ENCODE measurements around the gene BFSP2.
A peak's percentile ranks its signal among the peaks of the same experiment; 100 is the strongest.

The BFSP2 gene

GRCh38 chr3:133439563-133439962 lies 39.7 kb downstream of the BFSP2 start:
- no peak overlapping the region for H3K4me2 ChIP-seq (ENCODE audit: low read length)
- no peak overlapping the region for H3K4me3 ChIP-seq (ENCODE audit: low read length)
- H3K4me1 ChIP-seq (ENCODE audit: control insufficient read depth, low read length): peaks cover 26% of the 10 kb centered on the region
- H4K20me1 ChIP-seq (ENCODE audit: control insufficient read depth, insufficient read depth, low read depth, low read length): no peaks in the 10 kb centered on the region
- H3K27me3 ChIP-seq (ENCODE audit: control insufficient read depth, low read length): no peaks in the 10 kb centered on the region
- no peaks in the 10 kb centered on the region for H3K9me2 ChIP-seq (replicated peaks; ENCODE audit: control insufficient read depth, low read length)
- H3K79me2 ChIP-seq (ENCODE audit: control insufficient read depth, low read length): no peaks in the 10 kb centered on the region
- H3K9me3 ChIP-seq (ENCODE audit: control insufficient read depth, insufficient read depth, low read length): peaks cover 9% of the 10 kb centered on the region; the same call in 1 of the 2 replicates
- TF ChIP-seq, protein P1, sequence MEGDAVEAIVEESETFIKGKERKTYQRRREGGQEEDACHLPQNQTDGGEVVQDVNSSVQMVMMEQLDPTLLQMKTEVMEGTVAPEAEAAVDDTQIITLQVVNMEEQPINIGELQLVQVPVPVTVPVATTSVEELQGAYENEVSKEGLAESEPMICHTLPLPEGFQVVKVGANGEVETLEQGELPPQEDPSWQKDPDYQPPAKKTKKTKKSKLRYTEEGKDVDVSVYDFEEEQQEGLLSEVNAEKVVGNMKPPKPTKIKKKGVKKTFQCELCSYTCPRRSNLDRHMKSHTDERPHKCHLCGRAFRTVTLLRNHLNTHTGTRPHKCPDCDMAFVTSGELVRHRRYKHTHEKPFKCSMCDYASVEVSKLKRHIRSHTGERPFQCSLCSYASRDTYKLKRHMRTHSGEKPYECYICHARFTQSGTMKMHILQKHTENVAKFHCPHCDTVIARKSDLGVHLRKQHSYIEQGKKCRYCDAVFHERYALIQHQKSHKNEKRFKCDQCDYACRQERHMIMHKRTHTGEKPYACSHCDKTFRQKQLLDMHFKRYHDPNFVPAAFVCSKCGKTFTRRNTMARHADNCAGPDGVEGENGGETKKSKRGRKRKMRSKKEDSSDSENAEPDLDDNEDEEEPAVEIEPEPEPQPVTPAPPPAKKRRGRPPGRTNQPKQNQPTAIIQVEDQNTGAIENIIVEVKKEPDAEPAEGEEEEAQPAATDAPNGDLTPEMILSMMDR (IDR thresholded peaks at IDR 0.05; ENCODE audit: low read depth, low read length, poor library complexity, severe bottlenecking): no peak
- no peak for TF ChIP-seq EZH2phosphoT487 (IDR thresholded peaks at IDR 0.05; ENCODE audit: borderline replicate concordance, low read length)
- no peak overlapping the region for H3K27ac ChIP-seq (ENCODE audit: low read depth, low read length)
- H3F3A ChIP-seq (ENCODE audit: control insufficient read depth, insufficient read depth): no peaks in the 10 kb centered on the region
- peaks cover 8% of the 10 kb centered on the region for H3K36me3 ChIP-seq (ENCODE audit: control insufficient read depth, low read length)

GRCh38 chr3:133440652-133441051 lies 40.8 kb downstream of the BFSP2 start:
- no peaks in the 10 kb centered on the region for H4K20me1 ChIP-seq (ENCODE audit: control insufficient read depth, insufficient read depth, low read depth, low read length)
- no peaks in the 10 kb centered on the region for H3F3A ChIP-seq (ENCODE audit: control insufficient read depth, insufficient read depth)
- no peaks in the 10 kb centered on the region for H3K27me3 ChIP-seq (ENCODE audit: control insufficient read depth, low read length)
- TF ChIP-seq EZH2phosphoT487 (IDR thresholded peaks at IDR 0.05; ENCODE audit: borderline replicate concordance, low read length): no peak
- TF ChIP-seq, protein P1 (IDR thresholded peaks at IDR 0.05; ENCODE audit: low read depth, low read length, poor library complexity, severe bottlenecking): no peak
- H3K79me2 ChIP-seq (ENCODE audit: control insufficient read depth, low read length): no peaks in the 10 kb centered on the region
- peaks cover 9% of the 10 kb centered on the region; the same call in 1 of the 2 replicates for H3K9me3 ChIP-seq (ENCODE audit: control insufficient read depth, insufficient read depth, low read length)
- no peak overlapping the region for H3K4me2 ChIP-seq (ENCODE audit: low read length)
- no peak overlapping the region for H3K27ac ChIP-seq (ENCODE audit: low read depth, low read length)
- peaks cover 10% of the 10 kb centered on the region for H3K36me3 ChIP-seq (ENCODE audit: control insufficient read depth, low read length)
- no peak overlapping the region for H3K4me3 ChIP-seq (ENCODE audit: low read length)
- H3K4me1 ChIP-seq (ENCODE audit: control insufficient read depth, low read length): peaks cover 37% of the 10 kb centered on the region
- no peaks in the 10 kb centered on the region for H3K9me2 ChIP-seq (replicated peaks; ENCODE audit: control insufficient read depth, low read length)

DNA sequence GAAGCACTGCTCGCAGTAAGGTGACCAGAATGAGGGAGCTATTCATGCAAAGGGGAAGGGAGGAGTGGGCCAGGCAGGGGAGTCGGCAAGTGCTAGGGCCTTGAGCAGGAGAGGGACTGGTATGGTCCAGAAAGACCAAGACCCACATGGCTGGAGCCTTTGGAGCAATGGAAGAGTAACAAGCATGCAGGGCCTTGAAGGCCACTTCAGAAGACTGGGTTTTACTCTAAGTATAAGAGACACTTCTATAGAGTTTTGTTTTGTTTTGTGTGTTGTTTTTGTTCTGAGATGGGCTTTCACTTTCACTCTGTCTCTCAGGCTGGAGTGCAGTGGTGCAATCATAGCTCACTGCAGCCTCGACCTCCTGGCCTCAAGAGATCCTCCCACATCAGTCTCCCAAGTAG lies 42.0 kb downstream of the BFSP2 start:
- H3K79me2 ChIP-seq (ENCODE audit: control insufficient read depth, low read length): no peaks in the 10 kb centered on the region
- no peak overlapping the region for H3K27ac ChIP-seq (ENCODE audit: low read depth, low read length)
- H3K9me2 ChIP-seq (replicated peaks; ENCODE audit: control insufficient read depth, low read length): no peaks in the 10 kb centered on the region
- H3K27me3 ChIP-seq (ENCODE audit: control insufficient read depth, low read length): no peaks in the 10 kb centered on the region
- H3K36me3 ChIP-seq (ENCODE audit: control insufficient read depth, low read length): peaks cover 10% of the 10 kb centered on the region
- TF ChIP-seq, protein P1 (IDR thresholded peaks at IDR 0.05; ENCODE audit: low read depth, low read length, poor library complexity, severe bottlenecking): no peak
- TF ChIP-seq EZH2phosphoT487 (IDR thresholded peaks at IDR 0.05; ENCODE audit: borderline replicate concordance, low read length): no peak
- H3F3A ChIP-seq (ENCODE audit: control insufficient read depth, insufficient read depth): no peaks in the 10 kb centered on the region
- H3K4me3 ChIP-seq (ENCODE audit: low read length): no peak overlapping the region
- H3K4me2 ChIP-seq (ENCODE audit: low read length): peak overlapping the region; percentile 1; the same call in 1 of the 2 replicates
- H3K4me1 ChIP-seq (ENCODE audit: control insufficient read depth, low read length): peaks cover 48% of the 10 kb centered on the region
- H3K9me3 ChIP-seq (ENCODE audit: control insufficient read depth, insufficient read depth, low read length): peaks cover 9% of the 10 kb centered on the region; the same call in 1 of the 2 replicates
- no peaks in the 10 kb centered on the region for H4K20me1 ChIP-seq (ENCODE audit: control insufficient read depth, insufficient read depth, low read depth, low read length)
